ENCODE results near the gene RING1. TPM values are rescaled to one million over a fixed set of nuclear protein-coding genes. Genes with fewer than 3 reads are reported as not detected.

RING1 gene
- 13.7 TPM for total RNA-seq (ENCODE audit: insufficient read depth, low replicate concordance)

GRCh38 chr6:33208091-33208967, at the start of gene RING1:
RING1 (plus strand) TSS chr6:33208500; CDS start chr6:33208823, 323 bp downstream.
- peak; percentile 86 for DNase-seq (ENCODE audit: low spot score)

DNA sequence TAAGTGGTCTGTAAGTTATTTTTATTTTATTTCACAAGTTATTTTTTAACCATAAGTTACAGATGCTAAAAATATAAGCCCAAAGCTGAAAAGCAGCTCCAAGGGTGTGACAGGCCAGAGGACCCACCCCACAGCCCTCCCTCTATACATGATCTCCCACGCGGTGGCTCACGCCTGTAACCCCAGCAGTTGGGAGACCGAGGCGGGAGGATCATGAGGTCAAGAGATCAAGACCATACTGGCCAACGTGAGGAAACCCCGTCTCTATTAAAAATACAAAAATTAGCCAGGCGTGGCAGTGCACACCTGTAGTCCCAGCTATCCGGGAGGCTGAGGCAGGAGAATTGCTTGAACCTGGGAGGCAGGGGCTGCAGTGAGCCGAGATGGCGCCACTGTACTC, 48.2 kb upstream of the RING1 start:
- no peak for DNase-seq (ENCODE audit: low spot score)

DNA sequence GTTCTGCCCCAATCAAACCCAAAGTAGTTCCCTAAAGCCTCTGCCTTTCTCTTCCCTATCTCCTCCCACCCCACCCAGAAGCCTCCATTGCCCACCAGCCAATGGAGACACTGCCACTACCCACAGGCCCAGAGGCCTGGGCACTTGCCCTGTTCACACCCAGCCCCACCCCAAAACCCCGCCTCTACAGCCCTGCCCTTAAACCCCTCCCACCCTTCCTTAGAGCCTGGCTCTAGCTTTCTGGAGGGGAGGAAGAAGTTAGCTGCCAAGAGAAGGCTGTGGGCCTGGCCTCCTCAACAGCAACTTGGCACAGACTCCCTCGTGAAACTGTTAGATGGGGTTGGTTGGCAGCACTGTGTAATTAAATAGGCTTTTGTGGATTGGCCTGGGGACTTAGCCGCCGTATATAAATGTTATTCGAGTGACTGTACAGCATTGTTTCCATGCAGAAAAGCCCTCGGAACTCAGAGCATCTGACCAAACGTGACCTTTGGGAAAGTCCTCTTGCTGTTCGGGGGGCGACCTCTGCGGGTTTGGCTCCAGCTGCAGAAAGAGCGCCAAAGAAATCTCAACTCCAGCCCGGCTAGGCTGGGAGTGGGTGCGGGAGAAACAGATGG, 47.5 kb upstream of the RING1 start:
- peak; percentile 76 for DNase-seq (ENCODE audit: low spot score)

DNA sequence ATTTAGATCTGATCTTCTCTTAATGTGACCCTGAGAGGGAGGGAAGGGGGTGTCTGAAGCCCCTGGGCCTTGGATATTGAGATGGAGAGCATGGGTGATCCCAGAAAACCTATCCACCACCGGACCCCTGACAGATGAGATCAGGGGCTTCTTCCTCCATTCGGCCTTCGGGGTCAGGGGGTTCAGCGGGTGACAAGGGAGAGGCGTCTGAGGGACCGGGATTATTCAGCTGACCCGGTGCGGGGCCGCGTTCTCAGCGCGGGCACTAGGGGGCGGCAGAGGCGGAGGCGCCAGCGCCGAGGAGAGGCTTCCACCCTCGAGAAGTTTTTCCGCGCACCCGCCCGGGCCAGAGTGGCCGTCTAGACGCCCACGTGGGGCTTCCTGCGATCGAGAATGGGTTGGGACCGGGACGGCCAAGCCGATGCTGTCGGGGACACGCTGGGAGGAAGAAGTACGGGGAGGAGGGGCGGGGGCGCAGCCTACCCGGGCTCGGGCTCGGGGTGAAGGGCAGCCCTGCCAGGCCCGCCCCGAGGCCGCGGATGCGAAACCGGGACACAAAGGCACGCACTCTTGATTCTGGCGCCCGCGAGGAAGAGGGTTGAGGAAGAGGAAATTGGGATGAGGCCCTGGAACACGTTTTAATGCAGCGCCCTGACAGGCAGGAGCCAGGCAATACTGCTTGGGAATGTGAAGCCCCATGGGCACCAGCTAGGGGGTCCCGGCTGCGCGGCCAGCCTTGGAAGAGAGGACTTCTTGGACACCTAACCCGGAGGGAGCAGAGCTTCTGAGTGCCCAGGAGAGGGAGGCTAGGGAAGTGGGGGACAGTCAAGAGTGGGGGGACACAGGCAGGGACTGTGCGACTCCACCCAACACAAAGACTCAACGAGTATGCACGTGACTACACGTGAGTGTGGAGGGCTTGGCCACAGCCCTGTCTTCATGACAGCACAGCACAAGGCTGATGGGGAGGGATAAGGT, 46.7 kb upstream of the RING1 start:
- peak; percentile 68 for DNase-seq (ENCODE audit: low spot score)

DNA sequence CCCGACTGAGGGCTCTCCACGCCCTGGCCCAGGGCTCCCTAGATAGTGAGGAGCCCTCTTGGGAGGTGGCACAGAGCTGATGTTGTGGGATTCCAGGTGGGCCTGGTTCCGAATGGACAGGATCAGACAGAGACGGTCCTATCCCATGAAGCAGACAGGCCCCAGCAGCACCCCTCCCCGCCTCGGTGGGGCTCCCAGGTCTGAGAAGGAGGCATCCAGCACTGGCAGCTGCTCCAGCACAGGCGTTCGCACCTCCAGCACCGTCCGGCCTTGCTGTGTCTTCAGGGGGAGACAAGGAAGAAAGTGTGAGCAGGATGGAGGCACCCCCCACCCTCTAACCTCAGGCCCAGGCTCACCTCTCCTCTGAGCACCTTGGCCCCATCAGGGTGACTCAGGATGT, 44.8 kb upstream of the RING1 start:
- DNase-seq (ENCODE audit: low spot score) = no peak

DNA sequence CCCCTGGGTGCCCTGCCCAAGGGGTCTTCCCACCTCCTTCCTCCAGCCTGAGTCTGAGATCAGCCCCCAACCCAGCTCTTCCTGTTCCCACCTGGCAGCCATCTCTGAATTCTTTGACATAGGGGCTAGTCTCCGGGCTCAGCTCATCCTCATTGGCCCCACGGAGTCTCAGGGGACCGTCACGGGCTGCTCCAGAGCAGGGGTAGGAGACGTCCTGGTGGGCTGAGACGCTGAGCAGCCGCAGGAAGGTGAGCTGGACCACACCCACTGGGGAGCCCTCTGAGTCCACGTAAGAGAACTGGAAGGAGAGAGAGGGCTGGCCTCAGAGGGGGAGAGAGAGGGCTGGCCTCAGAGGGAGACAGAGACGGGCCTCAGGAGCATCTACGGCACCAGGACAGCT, 44.1 kb upstream of the RING1 start:
- DNase-seq (ENCODE audit: low spot score) = no peak

DNA sequence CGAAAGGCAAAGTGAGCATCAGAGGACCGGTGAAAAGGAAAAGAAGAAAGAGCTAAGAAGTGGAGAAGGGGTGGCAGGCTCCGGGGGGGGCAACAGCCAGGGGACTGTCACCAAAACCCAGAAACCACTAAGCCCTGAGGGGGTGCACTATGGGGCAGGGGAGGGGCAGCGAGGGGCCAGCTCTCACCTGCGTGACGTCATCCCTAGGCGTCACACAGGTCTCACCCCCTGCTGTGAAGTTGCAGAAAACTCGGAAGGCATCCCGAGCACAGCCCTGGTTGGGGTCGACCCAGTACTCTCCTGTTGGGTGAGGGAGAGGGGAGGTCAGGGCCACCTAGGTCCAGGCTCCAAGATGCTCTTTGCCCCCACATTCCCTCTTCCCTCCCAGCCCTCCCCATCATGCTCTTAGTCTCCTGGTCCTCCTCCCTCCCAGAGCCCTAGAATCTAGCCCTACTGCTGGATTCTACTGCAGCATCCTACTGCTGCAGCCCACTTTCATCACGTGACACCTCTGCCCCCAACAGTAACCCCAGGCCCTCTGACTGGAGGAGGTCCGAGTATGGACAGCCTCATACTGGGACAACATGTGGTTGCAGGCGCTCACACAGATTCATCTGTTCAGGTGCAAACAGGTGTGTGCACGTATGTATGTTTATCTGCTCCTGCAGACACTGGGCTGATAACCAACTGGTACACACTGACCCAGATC, 43.5 kb upstream of the RING1 start:
- DNase-seq (ENCODE audit: low spot score) = no peak

DNA sequence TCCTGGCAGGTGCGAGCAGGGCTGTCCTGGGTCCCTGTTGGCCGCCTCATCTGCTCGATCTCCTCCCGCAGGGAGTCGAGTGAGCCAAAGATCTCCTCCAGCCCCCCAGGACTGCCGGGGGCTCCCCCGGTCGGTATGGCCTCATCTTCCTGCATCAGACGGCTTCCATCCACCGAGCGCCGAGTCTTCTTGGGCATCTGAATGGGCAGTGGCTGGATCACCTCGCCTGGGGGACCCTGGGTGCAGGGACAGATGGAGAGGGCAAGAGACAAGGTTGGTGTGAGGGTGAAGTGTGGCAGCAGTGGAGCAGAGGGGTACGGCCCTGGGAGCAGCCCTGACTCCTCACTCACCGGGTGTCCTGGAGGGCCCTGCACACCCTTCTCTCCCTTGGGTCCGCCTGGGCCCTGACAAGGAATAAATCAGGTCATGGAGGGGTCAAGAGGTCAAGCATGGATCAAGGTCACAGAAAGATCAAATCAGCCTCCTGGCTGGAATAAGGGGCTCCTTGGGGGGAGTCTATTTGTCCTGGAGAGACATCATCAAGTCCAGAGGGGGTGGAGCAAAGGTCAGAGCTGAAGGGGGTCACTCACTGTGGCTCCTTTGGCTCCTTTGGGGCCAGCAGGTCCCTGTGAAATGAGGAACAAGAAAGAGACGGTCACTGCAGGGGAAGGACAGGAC, 42.6 kb upstream of the RING1 start:
- no peak for DNase-seq (ENCODE audit: low spot score)

DNA sequence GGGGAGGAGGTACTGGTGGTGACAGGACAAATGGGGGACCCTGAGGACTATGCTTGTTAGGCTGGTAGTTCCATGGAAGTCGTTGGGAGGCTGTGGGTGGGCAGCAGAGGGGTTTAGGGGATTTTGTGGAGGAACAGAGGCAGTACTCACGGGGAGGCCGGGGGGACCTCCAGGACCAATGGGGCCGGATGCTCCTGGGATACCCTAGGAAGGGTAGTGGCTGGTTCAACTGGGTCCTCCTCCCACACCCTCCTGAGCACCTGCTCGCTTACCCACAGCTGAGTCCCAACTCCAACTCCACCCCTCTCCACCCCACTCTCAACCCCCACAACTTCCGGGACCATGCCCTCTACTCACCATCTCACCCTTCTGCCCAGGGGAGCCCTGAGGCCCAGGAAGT, 41.9 kb upstream of the RING1 start:
- no peak for DNase-seq (ENCODE audit: low spot score)

GRCh38 chr6:33166811-33167210, 41.5 kb upstream of the RING1 start:
- DNase-seq (ENCODE audit: low spot score) = no peak

DNA sequence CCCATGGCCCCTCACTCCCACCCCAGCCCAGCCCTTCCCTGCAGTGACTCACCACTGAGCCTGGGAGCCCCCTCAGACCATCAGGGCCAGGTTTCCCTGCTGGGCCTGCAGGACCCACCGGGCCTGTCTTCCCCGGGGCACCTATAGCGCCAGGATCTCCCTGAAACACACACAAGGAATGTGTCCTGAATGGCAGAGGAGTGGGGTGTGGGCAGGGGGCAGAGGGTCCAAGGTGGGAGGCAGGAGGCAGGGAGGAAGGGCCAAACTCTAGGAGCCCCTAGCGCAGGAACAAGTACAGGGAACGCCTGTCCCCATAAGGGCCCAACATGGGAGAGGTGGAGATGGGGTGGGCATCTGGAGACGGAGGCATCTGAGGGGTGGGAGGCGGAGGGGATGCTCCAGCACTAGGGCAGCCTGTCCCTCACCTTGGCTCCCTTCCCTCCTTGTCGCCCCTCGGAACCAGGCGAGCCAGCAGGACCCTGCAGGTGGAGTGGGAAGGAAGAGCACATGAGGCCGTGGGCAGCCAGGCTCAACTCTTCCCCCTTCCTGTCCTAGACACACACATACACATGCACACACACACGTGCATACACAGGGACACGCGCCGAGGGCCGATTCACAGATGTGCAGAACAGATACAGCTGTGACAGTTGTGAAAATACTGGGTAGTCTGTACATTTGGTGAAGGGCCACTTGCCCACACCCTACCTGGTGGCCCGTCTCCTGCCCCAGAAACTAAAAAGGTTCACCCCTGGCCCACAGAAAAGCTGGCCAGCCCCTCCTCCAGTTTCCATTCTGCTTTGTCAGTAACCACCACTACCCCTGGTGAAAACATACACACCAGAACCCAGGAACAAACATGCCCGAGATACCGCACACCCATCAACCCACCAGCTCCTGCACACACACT, 40.7 kb upstream of the RING1 start:
- DNase-seq (ENCODE audit: low spot score) = no peak

DNA sequence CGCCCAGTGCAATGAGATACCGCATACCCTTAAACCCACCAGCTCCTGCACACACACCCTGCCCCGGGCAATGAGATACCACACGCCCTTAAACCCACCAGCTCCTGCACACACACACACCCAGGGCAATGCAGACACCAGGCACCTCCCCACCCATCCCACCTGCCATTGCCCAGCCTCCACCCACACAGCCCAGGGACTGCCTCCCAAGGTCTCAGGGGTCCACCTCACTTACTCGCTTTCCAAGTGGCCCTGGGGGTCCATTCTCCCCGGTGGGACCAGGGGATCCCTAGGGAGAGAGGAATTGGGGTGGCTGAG, 40.1 kb upstream of the RING1 start:
- no peak for DNase-seq (ENCODE audit: low spot score)

DNA sequence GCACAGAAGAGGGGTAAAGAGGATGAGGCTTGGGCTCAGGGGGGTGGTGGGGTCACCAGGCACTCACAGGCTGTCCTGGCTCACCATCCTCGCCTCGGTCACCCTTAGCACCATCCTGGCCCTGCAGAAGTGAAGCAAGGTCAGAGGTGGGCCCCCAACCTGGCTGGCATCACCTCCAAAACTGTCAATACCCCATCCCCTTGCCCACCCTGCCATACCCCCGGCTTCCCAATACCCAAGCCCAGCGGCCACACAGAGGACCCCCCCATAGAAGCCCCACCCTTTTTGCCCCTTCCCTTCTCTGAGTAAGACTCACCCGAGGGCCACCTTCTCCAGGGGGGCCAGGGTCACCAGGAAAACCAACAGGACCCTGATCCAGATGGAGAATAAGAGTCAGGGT, 39.7 kb upstream of the RING1 start:
- DNase-seq (ENCODE audit: low spot score) = no peak

DNA sequence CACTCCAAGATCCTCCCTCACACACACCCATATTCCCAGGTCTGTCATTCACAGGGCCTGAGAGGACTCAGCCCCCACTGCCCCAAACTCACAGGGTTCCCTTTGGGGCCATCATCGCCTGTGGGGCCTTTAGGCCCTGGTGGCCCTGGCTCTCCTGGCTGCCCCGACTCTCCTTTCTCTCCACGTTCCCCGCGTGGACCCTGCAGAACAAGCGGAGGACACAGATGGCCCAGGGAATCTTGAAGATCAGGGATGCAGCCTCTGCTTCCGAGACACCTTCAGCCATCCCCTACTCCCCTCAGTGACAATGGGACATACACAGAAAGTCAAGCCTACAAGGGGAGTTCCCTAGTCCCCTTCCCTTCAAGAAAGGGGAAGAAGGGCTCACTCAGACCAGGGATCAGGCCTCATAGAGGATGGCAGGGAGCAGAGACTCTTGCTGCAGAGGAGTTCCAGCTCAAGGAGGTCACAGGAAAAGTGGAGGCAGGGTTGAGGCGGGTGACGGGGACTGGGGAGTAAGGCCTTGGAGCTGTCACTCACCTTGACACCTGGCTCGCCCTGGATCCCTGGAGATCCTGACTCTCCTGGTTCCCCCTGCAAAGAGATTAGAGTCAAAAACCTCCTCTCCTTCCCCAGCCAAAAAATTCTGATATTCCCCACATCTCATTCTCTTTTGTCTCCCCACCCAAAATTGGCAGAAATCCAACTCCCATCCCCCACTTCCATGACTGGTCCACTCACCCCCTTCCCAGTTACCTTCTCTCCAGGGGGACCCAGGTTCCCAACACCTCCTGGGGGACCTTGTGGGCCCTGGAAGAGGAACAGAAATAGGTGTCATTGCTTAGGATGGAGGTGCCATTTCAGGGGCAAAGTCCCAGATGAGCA, 38.8 kb upstream of the RING1 start:
- DNase-seq (ENCODE audit: low spot score) = no peak

GRCh38 chr6:33170176-33171015, 37.9 kb upstream of the RING1 start:
- no peak for DNase-seq (ENCODE audit: low spot score)

GRCh38 chr6:33171016-33171879, 37.1 kb upstream of the RING1 start:
- DNase-seq (ENCODE audit: low spot score) = no peak
